ENCODE data around the gene SLC35A3. TPM values are rescaled to one million over a fixed set of nuclear protein-coding genes. Genes with fewer than 3 reads are reported as not detected.
"Not testable (repeated sequence)": the region's sequence is repeated elsewhere in the genome, so short reads cannot be mapped to it uniquely, and the experiment has no call there.

SLC35A3 gene
- total and polyA plus RNA-seq, 10 of the 15 experiments (the other 5 are each of a cell fraction or from before 2014, with no cell fraction given), result 3.6 to 24.3 (median 15.4) TPM

- no peaks in the 10 kb centered on the region for H3K9me3 ChIP-seq (replicated peaks; ENCODE audit: control insufficient read depth, insufficient read depth, low read length)
- H3K4me3 ChIP-seq, result no peak overlapping the region
- DNase-seq (ENCODE audit: low read depth, low spot score), result no peak
- POLR2A ChIA-PET, result interaction anchor here (0.6 kb wide), 1 partner anchor 129 kb away, joined by 3 read pairs; no protein-coding TSS in a partner anchor
- no peaks in the 10 kb centered on the region for H3K4me1 ChIP-seq (ENCODE audit: control insufficient read depth, insufficient read depth, low read length)
- no peak for ATAC-seq
- H3K36me3 ChIP-seq (ENCODE audit: control insufficient read depth in 2 of 2, insufficient read depth in 2 of 2, low read length in 1 of 2), result no peaks in the 10 kb centered on the region
- SMC1A ChIA-PET (ENCODE audit: uncharacterized antibody, unreplicated experiment), result interaction anchor here (0.6 kb wide), 1 partner anchor 85 kb away, joined by 3 read pairs; no protein-coding TSS in a partner anchor
- no peaks in the 10 kb centered on the region for H3K79me2 ChIP-seq (ENCODE audit: control insufficient read depth, insufficient read depth, low read length)
- H3K27me3 ChIP-seq (replicated peaks in 1 of 2; ENCODE audit: control insufficient read depth in 2 of 2, insufficient read depth in 2 of 2, low read length in 1 of 2), result no peaks in the 10 kb centered on the region
- H3K9ac ChIP-seq (ENCODE audit: control insufficient read depth, insufficient read depth, low read length), result no peak overlapping the region
- CTCF ChIA-PET, result no interaction called here
- H4K20me1 ChIP-seq (ENCODE audit: control insufficient read depth, insufficient read depth), result no peaks in the 10 kb centered on the region
- FAIRE-seq, result no peak
- RAD21 ChIA-PET (ENCODE audit: unreplicated experiment), result no interaction called here
- in situ Hi-C loops (cut with MboI) (no loop called here), intact Hi-C loops (cut with micrococcal nuclease; ENCODE audit: unreplicated experiment) (no loop called here)
- TF ChIP-seq E2F8 (IDR thresholded peaks at IDR 0.05; ENCODE audit: low read depth, partially characterized antibody) (no peak), BMI1 (IDR thresholded peaks at IDR 0.05; ENCODE audit: borderline replicate concordance) (no peak), NKRF (conservative IDR thresholded peaks at IDR 0.05) (no peak), CREM (IDR thresholded peaks at IDR 0.05; ENCODE audit: low read depth) (no peak), NR2C2 (IDR thresholded peaks at IDR 0.05; ENCODE audit: borderline replicate concordance, control insufficient read depth, insufficient read length, low read depth) (no peak), SMC3 (IDR thresholded peaks at IDR 0.05; ENCODE audit: borderline replicate concordance, low read length) (no peak), ZNF217 (IDR thresholded peaks at IDR 0.05) (no peak), NR2F1 (conservative IDR thresholded peaks at IDR 0.05) (no peak)
- 100% methylated on average over 1 of the region's 1 CpG for WGBS (ENCODE audit: insufficient coverage, insufficient replicate concordance, low lambda C conversion rate, missing lambda C conversion rate)
- no peak overlapping the region for H2AFZ ChIP-seq (ENCODE audit: control insufficient read depth, low read depth, low read length)
- H3K27ac ChIP-seq (ENCODE audit: control insufficient read depth, insufficient read depth), result no peak overlapping the region
- no peak overlapping the region for H3K4me2 ChIP-seq (ENCODE audit: control insufficient read depth, insufficient read depth)
- BruUV-seq (replicated peaks), result no TSS peak
Measured at GRCh38 chr1:99957818-99958217, 12.0 kb upstream of the SLC35A3 start.

GRCh38 chr1:99959189-99959705 is 10.5 kb upstream of the SLC35A3 start:
- H3K9ac ChIP-seq (ENCODE audit: control insufficient read depth, insufficient read depth, low read length); BruUV-seq (replicated peaks); H3K79me2 ChIP-seq (ENCODE audit: control insufficient read depth, insufficient read depth, low read length); H3K27me3 ChIP-seq (replicated peaks in 1 of 2; ENCODE audit: control insufficient read depth in 2 of 2, insufficient read depth in 2 of 2, low read length in 1 of 2); FAIRE-seq; in situ Hi-C loops (cut with MboI); DNase-seq (ENCODE audit: low read depth, low spot score); RAD21 ChIA-PET (ENCODE audit: unreplicated experiment); SMC1A ChIA-PET (ENCODE audit: uncharacterized antibody, unreplicated experiment); CTCF ChIA-PET; intact Hi-C loops (cut with micrococcal nuclease; ENCODE audit: unreplicated experiment); H3K4me3 ChIP-seq; H3K4me1 ChIP-seq (ENCODE audit: control insufficient read depth, insufficient read depth, low read length); H3K4me2 ChIP-seq (ENCODE audit: control insufficient read depth, insufficient read depth); H2AFZ ChIP-seq (ENCODE audit: control insufficient read depth, low read depth, low read length); H3K36me3 ChIP-seq (ENCODE audit: control insufficient read depth in 2 of 2, insufficient read depth in 2 of 2, low read length in 1 of 2); POLR2A ChIA-PET; H3K27ac ChIP-seq (ENCODE audit: control insufficient read depth, insufficient read depth); H4K20me1 ChIP-seq (ENCODE audit: control insufficient read depth, insufficient read depth); H3K9me3 ChIP-seq (replicated peaks; ENCODE audit: control insufficient read depth, insufficient read depth, low read length); ATAC-seq: not testable (repeated sequence)
- WGBS (ENCODE audit: insufficient coverage, insufficient replicate concordance, low lambda C conversion rate, missing lambda C conversion rate), result 74% methylated on average over 7 of the region's 7 CpGs
